Measurements from ENCODE around the gene TXNDC17.

DNA sequence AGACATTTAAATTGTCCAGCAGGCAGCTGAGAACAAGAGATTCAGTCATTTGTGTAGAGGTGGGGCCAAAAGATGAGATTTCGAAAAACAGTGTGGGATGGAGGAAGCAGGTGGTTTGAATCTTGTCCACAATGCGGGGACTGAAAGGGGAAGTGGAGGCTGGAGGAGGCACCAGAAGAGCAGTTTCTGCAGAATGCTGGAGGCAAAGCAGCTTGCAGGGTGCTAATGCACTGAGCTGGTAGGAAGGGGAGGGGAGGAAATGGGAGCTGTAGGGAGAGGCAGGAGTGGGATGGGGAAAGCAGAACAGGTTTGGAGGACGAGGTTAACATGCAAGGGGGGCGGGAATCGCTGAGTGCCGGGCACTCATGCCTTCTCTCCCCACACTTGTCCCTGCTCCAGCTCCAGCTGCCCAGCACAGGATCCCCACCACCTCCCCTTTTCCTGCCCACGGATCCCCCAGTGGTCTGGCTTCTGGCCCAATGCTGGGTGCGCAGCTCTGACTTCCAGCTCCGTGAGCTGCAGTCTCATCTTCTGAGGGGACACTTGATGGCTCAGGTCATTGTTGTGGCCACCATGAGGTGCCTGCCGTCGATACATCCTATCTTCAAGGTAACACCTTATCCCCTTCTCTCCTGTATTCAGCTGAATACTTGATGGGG lies 20.1 kb downstream of the TXNDC17 start:
- TF ChIP-seq, protein P1, sequence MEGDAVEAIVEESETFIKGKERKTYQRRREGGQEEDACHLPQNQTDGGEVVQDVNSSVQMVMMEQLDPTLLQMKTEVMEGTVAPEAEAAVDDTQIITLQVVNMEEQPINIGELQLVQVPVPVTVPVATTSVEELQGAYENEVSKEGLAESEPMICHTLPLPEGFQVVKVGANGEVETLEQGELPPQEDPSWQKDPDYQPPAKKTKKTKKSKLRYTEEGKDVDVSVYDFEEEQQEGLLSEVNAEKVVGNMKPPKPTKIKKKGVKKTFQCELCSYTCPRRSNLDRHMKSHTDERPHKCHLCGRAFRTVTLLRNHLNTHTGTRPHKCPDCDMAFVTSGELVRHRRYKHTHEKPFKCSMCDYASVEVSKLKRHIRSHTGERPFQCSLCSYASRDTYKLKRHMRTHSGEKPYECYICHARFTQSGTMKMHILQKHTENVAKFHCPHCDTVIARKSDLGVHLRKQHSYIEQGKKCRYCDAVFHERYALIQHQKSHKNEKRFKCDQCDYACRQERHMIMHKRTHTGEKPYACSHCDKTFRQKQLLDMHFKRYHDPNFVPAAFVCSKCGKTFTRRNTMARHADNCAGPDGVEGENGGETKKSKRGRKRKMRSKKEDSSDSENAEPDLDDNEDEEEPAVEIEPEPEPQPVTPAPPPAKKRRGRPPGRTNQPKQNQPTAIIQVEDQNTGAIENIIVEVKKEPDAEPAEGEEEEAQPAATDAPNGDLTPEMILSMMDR (IDR thresholded peaks at IDR 0.05): no peak
- TF ChIP-seq POLR2A (IDR thresholded peaks at IDR 0.05): no peak
- no peak for TF ChIP-seq POLR2AphosphoS5 (IDR thresholded peaks at IDR 0.05)

Data from breast epithelium (tissue), 3 donors.